Stromal cell of bone marrow (primary cell): ENCODE results near the gene PRR12.
A peak's percentile ranks its signal among the peaks of the same experiment; 100 is the strongest.

Experiments used
- DNase-seq: peaks from one replicate; pipeline ENCODE4 v3.0.0-alpha.2; 2012; ENCODE audit warnings: low read depth

PRR12 gene

GRCh38 chr19:49566302-49566701 lies 24.7 kb upstream of the PRR12 start:
- no peak for DNase-seq

DNA sequence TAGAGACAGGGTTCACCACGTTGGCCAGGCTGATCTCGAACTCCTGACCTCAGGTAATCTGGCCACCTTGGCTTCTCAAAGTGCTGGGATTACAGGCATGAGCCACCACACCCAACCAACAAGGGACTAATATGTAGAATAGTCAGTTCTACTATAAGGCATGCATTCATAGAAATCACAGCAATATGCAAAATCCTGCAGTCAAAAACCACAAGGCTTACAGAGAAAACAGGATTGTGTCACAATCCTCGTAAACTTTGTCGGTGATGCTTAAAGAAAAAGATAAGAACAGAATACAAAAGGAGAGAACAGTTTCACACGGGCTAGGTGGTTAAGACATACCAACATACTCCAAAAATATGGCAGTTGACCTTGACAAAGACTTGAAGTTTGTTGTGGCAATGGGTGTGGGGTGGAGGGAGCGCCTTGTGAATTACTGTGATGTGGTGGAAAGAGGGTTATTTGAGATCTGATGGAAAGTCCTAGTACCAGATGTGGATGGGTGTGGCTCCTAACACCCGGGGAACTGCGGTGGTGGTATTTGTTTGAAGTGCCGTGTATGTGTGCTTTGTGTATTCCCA lies 23.0 kb upstream of the PRR12 start:
- DNase-seq = no peak

GRCh38 chr19:49570138-49570856 lies 20.7 kb upstream of the PRR12 start:
- peak; percentile 69 for DNase-seq

DNA sequence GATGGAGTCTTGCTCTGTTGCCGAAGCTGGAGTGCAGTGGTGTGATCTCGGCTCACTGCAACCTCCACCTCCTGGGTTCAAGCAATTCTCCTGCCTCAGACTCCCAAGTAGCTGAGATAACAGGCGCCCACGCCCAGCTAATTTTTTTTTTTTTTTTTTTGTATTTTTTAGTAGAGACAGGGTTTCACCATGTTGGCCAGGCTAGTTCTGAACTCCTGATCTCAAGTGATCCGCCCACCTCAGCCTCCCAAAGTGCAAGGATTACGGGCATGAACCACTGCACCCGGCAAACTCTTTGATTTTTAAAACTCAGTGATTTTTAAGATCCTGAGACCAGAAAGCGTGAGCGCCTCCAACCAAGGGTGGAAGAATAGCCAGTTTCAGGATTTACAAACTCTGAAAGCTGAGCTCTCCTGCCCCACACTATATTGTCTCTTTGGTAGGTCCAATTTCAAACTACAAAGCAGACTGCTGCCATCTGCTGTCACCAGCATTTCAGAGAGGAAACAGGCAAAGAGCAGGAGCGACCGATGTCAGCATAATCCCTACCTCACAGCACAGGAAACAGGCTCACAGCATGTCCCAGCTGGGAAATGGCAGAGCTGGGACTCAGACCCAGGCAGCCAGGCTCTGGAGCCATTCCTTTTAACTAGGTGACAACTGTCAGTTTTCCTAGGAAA lies 19.8 kb upstream of the PRR12 start:
- DNase-seq = no peak

DNA sequence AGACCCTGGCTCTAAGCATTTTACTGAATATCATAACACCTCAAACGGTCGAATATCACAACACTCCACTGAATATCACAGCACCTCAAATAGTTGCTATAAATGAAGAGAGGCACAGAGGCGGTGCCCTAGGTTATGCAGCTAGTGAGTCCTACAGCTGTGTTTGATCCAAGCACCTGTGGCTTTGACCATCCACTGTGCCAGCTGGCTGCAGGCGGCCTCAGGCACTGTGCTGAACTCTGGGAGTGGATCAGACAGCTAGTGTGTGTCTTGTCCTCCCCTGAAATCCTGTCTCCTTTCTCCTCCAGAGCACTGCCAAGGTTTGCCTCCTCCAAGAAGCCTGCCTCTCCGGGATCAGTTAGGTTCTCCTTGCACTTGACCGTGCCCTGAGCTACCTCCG lies 18.0 kb upstream of the PRR12 start:
- DNase-seq = no peak

DNA sequence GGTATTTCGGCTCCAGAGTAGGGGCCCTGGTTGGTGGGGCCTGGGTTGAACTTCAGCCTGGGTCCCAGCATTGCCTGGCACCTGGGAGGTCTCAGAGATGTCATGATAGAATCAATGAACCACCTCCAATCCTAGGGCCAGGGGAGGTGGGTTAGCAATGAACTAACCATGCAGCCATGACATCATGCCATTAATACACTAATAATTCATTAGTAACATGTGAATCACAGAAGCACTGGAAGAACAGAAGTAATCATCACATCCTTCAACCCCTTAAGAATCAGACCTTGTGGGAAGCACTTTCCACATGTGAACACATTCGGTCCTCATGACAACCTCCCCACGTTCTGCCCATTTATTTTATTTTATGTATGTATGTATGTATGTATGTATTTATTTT lies 17.6 kb upstream of the PRR12 start:
- DNase-seq = no peak

DNA sequence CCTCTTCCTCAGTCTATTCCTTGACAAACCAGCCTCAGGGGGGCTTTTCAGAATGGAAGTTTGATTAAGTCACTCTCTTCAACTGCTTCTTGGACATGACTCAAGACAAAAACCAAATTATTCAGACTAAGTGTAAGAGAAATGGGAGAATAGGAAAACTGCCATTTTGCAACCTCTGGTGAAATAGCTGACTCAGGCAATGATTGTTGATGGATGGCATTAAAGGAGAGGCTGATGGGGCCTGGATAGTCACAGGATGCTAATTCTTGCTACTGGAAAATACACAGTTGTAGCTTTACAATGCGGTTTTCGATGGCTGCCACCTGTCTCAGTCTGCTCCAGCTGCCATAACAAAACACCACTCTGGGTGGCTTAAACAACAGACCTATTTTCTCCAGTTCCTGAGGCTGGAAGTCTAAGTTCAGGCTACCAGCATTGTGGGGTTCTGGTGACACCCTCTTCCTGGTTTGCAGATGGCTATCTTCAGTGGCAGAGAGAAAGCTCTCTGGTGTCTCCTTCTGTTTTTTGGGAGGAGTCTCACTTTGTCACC lies 16.7 kb upstream of the PRR12 start:
- DNase-seq = no peak

GRCh38 chr19:49579193-49579592 lies 11.8 kb upstream of the PRR12 start:
- no peak for DNase-seq

GRCh38 chr19:49579947-49580263 lies 11.1 kb upstream of the PRR12 start:
- DNase-seq = no peak

GRCh38 chr19:49580264-49581006 lies 10.5 kb upstream of the PRR12 start, which contains the start of gene NOSIP:
NOSIP (minus strand) TSS chr19:49580556; CDS start chr19:49560691, 19,865 bp downstream.
- DNase-seq = peak; percentile 92

GRCh38 chr19:49581007-49581508 lies 9.9 kb upstream of the PRR12 start, which contains the start of gene PRRG2:
PRRG2 (plus strand) TSS chr19:49581316; CDS start chr19:49583220, 1,904 bp downstream.
- DNase-seq = no peak

DNA sequence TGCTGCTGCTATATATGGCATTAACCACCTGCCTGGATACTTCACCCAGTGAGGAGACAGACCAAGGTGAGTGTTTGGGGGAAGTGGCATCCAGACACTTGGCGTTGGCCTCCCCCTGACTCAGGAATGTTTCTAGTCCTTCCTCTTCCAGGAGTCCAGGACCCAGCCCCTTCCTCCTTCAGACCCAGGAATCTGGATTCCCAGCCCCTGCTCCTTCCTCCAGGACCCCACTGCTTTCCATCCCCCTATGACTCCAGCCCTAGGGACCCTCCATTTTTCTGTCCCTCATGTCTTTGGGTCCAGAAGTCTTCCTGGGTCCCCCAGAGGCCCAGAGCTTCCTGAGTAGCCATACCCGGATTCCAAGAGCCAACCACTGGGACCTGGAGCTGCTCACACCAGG lies 7.7 kb upstream of the PRR12 start:
- DNase-seq = no peak

DNA sequence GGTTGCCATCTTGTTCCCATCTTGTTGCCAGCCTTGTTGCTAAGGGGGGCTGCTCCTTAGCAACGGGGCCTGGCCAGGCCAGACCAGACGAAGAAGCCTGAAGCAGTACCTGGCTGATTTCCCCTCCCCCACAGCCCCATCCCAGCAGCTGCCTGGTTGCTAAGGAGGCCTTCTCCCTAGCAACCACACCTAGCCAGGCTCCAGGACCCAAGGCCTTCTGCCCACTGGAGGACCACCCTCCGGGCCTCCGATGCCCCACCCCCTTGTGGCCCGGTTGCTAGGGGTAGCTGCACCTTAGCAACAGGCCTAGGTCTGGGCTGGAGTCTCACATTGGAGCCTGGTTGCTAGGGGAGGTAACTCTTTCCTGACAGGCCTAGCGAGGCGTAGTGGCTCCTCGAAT lies 6.0 kb upstream of the PRR12 start:
- DNase-seq = no peak

DNA sequence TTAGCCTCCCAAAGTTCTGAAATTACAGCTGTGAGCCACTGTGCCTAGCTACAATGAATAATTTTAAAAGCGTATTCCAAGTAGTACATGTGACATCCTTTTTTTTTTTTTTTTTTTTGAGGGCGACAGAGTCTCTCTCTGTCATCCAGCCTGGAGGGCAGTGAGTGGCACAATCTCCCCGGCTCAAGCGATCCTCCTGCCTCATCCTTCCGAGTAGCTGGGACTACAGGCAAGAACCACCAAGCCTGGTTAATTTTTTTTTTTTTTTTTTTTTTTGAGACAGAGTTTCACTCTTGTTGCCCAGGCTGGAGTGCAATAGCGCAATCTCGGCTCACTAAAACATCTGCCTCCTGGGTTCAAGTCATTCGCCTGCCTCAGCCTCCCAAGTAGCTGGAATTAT lies 3.8 kb upstream of the PRR12 start:
- no peak for DNase-seq

DNA sequence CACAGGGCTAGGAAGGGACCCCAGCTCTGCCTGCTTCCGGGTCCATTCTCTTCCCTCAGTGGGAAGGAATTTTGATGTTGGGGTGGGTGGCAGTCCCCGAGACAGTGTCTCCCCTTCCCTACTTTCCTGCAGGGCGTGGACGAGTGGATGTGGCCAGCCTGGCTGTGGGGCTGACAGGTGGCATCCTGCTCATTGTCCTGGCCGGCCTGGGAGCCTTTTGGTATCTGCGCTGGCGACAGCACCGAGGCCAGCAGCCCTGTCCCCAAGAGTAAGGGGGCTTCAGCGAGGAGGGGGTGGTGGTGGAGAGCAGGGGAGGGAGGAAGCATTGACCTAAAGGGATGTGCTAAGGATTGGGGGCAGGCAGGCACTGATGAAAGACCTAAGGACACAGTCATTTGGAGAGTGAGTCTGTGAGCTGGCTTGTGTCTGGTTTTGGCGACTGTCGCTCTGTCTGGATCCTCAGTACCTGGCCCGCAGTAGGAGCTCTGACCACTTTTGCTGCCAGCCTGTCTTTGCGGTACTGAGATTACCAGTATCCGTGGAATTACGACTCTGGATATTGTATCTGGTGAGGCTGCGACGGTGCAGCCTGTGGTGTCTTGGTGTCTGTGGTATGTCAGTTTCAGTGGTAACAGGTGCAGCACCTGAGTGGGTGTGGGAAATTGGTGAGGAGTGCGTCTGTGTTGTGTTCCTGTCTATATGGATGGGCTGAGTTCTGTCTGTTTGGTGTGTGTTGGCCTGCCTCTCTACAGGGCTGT lies 2.4 kb upstream of the PRR12 start:
- DNase-seq = no peak

- DNase-seq = no peak
Observed at GRCh38 chr19:49589502-49589905, 1.5 kb upstream of the PRR12 start.

GRCh38 chr19:49590071-49590970 lies 661 bp upstream of the PRR12 start:
- DNase-seq = peak; percentile 87

DNA sequence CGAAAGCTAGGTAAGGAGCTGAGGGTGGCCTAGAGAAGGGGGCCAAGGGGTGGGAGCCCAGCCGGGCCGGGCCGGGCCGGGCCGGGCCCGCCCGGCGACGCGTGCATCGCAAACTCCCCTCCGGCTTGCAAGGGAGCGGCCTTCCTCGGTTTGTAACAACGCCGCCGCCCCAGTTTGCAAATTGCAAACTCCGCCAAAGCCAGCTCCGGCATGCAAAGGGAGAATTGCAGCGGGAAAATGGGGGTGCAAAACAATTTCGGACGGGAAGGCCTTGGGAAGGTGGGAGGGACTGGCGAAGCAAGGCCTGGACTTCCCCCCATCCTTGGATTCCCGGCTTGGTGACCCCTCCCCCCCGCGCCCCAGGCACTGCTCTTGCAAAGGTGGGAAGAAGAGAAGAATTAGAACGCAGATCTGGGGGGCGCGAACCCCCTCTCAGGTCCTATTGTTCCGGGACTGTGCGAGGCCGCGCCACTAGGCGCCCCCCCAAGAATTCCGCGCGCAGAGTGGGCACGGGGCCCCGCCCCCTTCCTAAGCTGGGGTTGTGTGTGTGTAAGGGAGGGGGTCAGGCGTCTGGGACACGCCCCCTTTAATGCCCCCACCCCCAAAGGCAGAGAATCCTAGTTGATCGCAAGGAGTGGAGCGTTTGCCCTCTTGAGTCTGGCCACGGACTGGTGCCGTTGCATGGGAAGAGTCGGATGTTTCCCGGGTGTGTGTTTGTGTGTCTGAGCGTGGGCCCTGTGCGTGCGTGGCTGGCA lies 926 bp downstream of the PRR12 start:
- no peak for DNase-seq

- no peak for DNase-seq
Observed at GRCh38 chr19:49592486-49593232, 1.7 kb downstream of the PRR12 start.
